HepG2 (cell line): ENCODE measurements around the gene NEDD4L. TPM values are rescaled to one million over a fixed set of nuclear protein-coding genes. Genes with fewer than 3 reads are reported as not detected.

Experiments used
- ARID2 ChIP-seq: sonication (generic); formaldehyde crosslinking; IDR thresholded peaks from 2 replicates; pipeline ENCODE4 v1.8.1; 2022; ENCODE audit warnings: mild to moderate bottlenecking, missing genetic modification reagents, borderline replicate concordance
- CCAR2 ChIP-seq: fragments of 200-400 bp; formaldehyde crosslinking; optimal IDR thresholded peaks from 2 replicates; pipeline ENCODE3; 2018; ENCODE audit warnings: low read depth, mild to moderate bottlenecking, low read length, moderate library complexity
- DRAP1 ChIP-seq: IDR thresholded peaks from 2 replicates; pipeline ENCODE4 v1.6.1; 2016; ENCODE audit warnings: missing genetic modification reagents, missing compliant biosample characterization
- EP300 ChIP-seq, 3 experiments: sonication (generic) in 1 of 3; formaldehyde crosslinking in 1 of 3; IDR thresholded peaks; 2 replicates each; pipeline versions ENCODE4 v1.5.1 to v1.6.1; 2011 to 2020; ENCODE audit warnings: low read depth in 2 of 3, low read length in 2 of 3, borderline replicate concordance in 1 of 3, improper control_type of control experiment in 1 of 3, mild to moderate bottlenecking in 1 of 3, missing genetic modification reagents in 1 of 3, moderate library complexity in 1 of 3
- GATAD2A ChIP-seq: IDR thresholded peaks from 2 replicates; pipeline ENCODE4 v1.6.1; 2016
- MED13 ChIP-seq: sonication (generic); formaldehyde crosslinking; IDR thresholded peaks from 2 replicates; pipeline ENCODE4 v1.5.0; 2020; ENCODE audit warnings: missing genetic modification reagents
- NR2F1 ChIP-seq, 2 experiments: fragments of 450-650 bp in 1 of 2; formaldehyde crosslinking in 1 of 2; IDR thresholded peaks; 2 replicates each; pipeline versions ENCODE4 v1.5.0 to v1.6.1; 2016 to 2020; ENCODE audit warnings: mild to moderate bottlenecking in 1 of 2, missing compliant biosample characterization in 1 of 2, missing genetic modification reagents in 1 of 2, moderate library complexity in 1 of 2
- POLR2AphosphoS5 ChIP-seq: IDR thresholded peaks from 2 replicates; pipeline ENCODE4 v1.6.1; 2012; ENCODE audit warnings: low read depth, low read length
- PPARG ChIP-seq: conservative IDR thresholded peaks from 2 replicates; pipeline ENCODE4 v1.6.1; 2016; ENCODE audit warnings: missing biosample characterization, missing genetic modification reagents
- RFX3 ChIP-seq: IDR thresholded peaks from 2 replicates; pipeline ENCODE4 v1.6.1; 2016; ENCODE audit warnings: missing biosample characterization, missing genetic modification reagents
- XBP1 ChIP-seq: sonication (generic); formaldehyde crosslinking; IDR thresholded peaks from 2 replicates; pipeline ENCODE4 v1.5.0; 2020; ENCODE audit warnings: missing genetic modification reagents
- ZNF24 ChIP-seq: fragments of 450-650 bp; IDR thresholded peaks from 2 replicates; pipeline ENCODE4 v1.6.1; 2017; ENCODE audit warnings: antibody characterized with exemption, mild to moderate bottlenecking
- ZNF451 ChIP-seq: sonication (generic); formaldehyde crosslinking; IDR thresholded peaks from 2 replicates; pipeline ENCODE4 v1.5.0; 2020; ENCODE audit warnings: mild to moderate bottlenecking, missing genetic modification reagents
- ZNF549 ChIP-seq: sonication (generic); formaldehyde crosslinking; IDR thresholded peaks from 2 replicates; pipeline ENCODE4 v1.5.0; 2020; ENCODE audit warnings: missing genetic modification reagents
- ZNF615 ChIP-seq: sonication (generic); formaldehyde crosslinking; IDR thresholded peaks from 2 replicates; pipeline ENCODE4 v1.5.0; 2020; ENCODE audit warnings: mild to moderate bottlenecking, missing genetic modification reagents, borderline replicate concordance
- ZNF644 ChIP-seq: IDR thresholded peaks from 2 replicates; pipeline ENCODE4 v1.6.1; 2016; ENCODE audit warnings: low read depth
- ZSCAN22 ChIP-seq: sonication (generic); formaldehyde crosslinking; IDR thresholded peaks from 2 replicates; pipeline ENCODE4 v1.4.0; 2020; ENCODE audit warnings: mild to moderate bottlenecking, missing genetic modification reagents
- polyA plus RNA-seq, 8 experiments: library from polyadenylated mRNA; depleted of rRNA in 3 of 8; stranded (reverse) in 7 of 8; unstranded in 1 of 8; fragments of >200 nt; fragmentation: Illumina TruSeq in 4 of 8; extraction: Trizol in 4 of 8; gene quantifications; 2 replicates each; pipeline versions ENCODE4 v1.2.1 to v1.2.3, GENCODE V29; 2011 to 2016; ENCODE audit warnings: low read depth in 4 of 8, missing spikeins in 1 of 8, mixed read lengths in 1 of 8; ENCODE audit not compliant: insufficient read depth in 1 of 8
- total RNA-seq, 5 experiments: library from RNA; depleted of rRNA; stranded (reverse); fragments of >200 nt; fragmentation: Illumina TruSeq; extraction: Trizol; gene quantifications; 2 replicates each; pipeline ENCODE4 v1.2.3, GENCODE V29; 2016; ENCODE audit warnings: low read depth in 1 of 5
- TF ChIP-seq, protein P1 (sequence below): sonication (generic); formaldehyde crosslinking; IDR thresholded peaks from 2 replicates; pipeline ENCODE4 v1.4.0; 2020; ENCODE audit warnings: missing genetic modification reagents
- TF ChIP-seq, protein P2 (sequence below): sonication (generic); formaldehyde crosslinking; IDR thresholded peaks from 2 replicates; pipeline ENCODE4 v1.4.0; 2020; ENCODE audit warnings: missing genetic modification reagents
- TF ChIP-seq, protein P3 (sequence below), 2 experiments: sonication (generic) in 1 of 2; formaldehyde crosslinking in 1 of 2; IDR thresholded peaks; 2 replicates each; pipeline versions ENCODE4 v1.4.0 to v1.6.1; 2016 to 2020; ENCODE audit warnings: borderline replicate concordance in 1 of 2, low read depth in 1 of 2, mild to moderate bottlenecking in 1 of 2, missing genetic modification reagents in 1 of 2

The NEDD4L gene
- total and polyA plus RNA-seq, 2 of the 13 experiments (the other 11 are each of a cell fraction or from before 2014, with no cell fraction given), result 168 to 390 TPM

GRCh38 chr18:58408665-58409064, 364.6 kb downstream of the NEDD4L start (continued):
- TF ChIP-seq, protein P1, sequence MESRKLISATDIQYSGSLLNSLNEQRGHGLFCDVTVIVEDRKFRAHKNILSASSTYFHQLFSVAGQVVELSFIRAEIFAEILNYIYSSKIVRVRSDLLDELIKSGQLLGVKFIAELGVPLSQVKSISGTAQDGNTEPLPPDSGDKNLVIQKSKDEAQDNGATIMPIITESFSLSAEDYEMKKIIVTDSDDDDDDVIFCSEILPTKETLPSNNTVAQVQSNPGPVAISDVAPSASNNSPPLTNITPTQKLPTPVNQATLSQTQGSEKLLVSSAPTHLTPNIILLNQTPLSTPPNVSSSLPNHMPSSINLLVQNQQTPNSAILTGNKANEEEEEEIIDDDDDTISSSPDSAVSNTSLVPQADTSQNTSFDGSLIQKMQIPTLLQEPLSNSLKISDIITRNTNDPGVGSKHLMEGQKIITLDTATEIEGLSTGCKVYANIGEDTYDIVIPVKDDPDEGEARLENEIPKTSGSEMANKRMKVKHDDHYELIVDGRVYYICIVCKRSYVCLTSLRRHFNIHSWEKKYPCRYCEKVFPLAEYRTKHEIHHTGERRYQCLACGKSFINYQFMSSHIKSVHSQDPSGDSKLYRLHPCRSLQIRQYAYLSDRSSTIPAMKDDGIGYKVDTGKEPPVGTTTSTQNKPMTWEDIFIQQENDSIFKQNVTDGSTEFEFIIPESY (CRISPR knock-in tag), result no peak
- TF ChIP-seq ZSCAN22 (CRISPR knock-in tag), result no peak
- peak; percentile 27; the same call in 1 of the 2 replicates for TF ChIP-seq GATAD2A
- no peak for TF ChIP-seq ZNF615 (CRISPR knock-in tag)
- no peak for TF ChIP-seq ZNF451 (CRISPR knock-in tag)
- peak; percentile 46; the same call in 1 of the 2 replicates for TF ChIP-seq ZNF644 (CRISPR knock-in tag)
- peak; percentile 38 for TF ChIP-seq POLR2AphosphoS5
- TF ChIP-seq DRAP1, result peak; percentile 39; the same call in 1 of the 2 replicates
- TF ChIP-seq ARID2 (CRISPR knock-in tag), result no peak
- no peak for TF ChIP-seq CCAR2
- TF ChIP-seq EP300 (IDR thresholded peaks at IDR 0.05; ENCODE audit: low read depth in 2 of 2, low read length in 2 of 2), result peak in 1 of 2 experiments; percentile 80; a peak in 2 of 4 replicates
- no peak for TF ChIP-seq EP300 (CRISPR knock-in tag; IDR thresholded peaks at IDR 0.05; ENCODE audit: borderline replicate concordance)
- TF ChIP-seq, protein P2, sequence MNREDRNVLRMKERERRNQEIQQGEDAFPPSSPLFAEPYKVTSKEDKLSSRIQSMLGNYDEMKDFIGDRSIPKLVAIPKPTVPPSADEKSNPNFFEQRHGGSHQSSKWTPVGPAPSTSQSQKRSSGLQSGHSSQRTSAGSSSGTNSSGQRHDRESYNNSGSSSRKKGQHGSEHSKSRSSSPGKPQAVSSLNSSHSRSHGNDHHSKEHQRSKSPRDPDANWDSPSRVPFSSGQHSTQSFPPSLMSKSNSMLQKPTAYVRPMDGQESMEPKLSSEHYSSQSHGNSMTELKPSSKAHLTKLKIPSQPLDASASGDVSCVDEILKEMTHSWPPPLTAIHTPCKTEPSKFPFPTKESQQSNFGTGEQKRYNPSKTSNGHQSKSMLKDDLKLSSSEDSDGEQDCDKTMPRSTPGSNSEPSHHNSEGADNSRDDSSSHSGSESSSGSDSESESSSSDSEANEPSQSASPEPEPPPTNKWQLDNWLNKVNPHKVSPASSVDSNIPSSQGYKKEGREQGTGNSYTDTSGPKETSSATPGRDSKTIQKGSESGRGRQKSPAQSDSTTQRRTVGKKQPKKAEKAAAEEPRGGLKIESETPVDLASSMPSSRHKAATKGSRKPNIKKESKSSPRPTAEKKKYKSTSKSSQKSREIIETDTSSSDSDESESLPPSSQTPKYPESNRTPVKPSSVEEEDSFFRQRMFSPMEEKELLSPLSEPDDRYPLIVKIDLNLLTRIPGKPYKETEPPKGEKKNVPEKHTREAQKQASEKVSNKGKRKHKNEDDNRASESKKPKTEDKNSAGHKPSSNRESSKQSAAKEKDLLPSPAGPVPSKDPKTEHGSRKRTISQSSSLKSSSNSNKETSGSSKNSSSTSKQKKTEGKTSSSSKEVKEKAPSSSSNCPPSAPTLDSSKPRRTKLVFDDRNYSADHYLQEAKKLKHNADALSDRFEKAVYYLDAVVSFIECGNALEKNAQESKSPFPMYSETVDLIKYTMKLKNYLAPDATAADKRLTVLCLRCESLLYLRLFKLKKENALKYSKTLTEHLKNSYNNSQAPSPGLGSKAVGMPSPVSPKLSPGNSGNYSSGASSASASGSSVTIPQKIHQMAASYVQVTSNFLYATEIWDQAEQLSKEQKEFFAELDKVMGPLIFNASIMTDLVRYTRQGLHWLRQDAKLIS (CRISPR knock-in tag), result peak; percentile 54
- peak; percentile 67; the same call in 1 of the 2 replicates for TF ChIP-seq MED13 (CRISPR knock-in tag)
- peak in 1 of 2 experiments; percentile 50; a peak in 2 of 4 replicates for TF ChIP-seq NR2F1 (CRISPR knock-in tag; IDR thresholded peaks at IDR 0.05)
- peak; percentile 98 for TF ChIP-seq PPARG
- TF ChIP-seq, protein P3, sequence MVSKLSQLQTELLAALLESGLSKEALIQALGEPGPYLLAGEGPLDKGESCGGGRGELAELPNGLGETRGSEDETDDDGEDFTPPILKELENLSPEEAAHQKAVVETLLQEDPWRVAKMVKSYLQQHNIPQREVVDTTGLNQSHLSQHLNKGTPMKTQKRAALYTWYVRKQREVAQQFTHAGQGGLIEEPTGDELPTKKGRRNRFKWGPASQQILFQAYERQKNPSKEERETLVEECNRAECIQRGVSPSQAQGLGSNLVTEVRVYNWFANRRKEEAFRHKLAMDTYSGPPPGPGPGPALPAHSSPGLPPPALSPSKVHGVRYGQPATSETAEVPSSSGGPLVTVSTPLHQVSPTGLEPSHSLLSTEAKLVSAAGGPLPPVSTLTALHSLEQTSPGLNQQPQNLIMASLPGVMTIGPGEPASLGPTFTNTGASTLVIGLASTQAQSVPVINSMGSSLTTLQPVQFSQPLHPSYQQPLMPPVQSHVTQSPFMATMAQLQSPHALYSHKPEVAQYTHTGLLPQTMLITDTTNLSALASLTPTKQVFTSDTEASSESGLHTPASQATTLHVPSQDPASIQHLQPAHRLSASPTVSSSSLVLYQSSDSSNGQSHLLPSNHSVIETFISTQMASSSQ (IDR thresholded peaks at IDR 0.05; ENCODE audit: low read depth), result 0 out of 2 replicates have a peak, but pooled peaks have one; percentile 22
- TF ChIP-seq, protein P3 (CRISPR knock-in tag; IDR thresholded peaks at IDR 0.05; ENCODE audit: borderline replicate concordance), result no peak
- TF ChIP-seq XBP1 (CRISPR knock-in tag), result no peak
- peak; percentile 95 for TF ChIP-seq ZNF24
- TF ChIP-seq ZNF549 (CRISPR knock-in tag), result no peak
- TF ChIP-seq RFX3 (CRISPR knock-in tag), result no peak
